Gastrocnemius medialis (tissue), 4 donors: ENCODE results near the gene RNF38. TPM values are rescaled to one million over a fixed set of nuclear protein-coding genes. Genes with fewer than 3 reads are reported as not detected.

Experiments used
- ATAC-seq, 2 donors: fragments of 150-250 bp; one replicate each; pipeline ENCODE4 v1.9.1; 2016
- DNase-seq, 2 donors: peaks; one replicate each; pipeline ENCODE4 v3.0.0-alpha.2; 2019
- H3K27ac ChIP-seq, 4 donors: fragments of 200-600 bp; sonication (generic); 1 replicate in 1 of 4; 2 replicates in 3 of 4; pipeline ENCODE4 v1.5.1; 2016 to 2018; ENCODE audit warnings: mild to moderate bottlenecking in 2 of 4, moderate library complexity in 1 of 4
- H3K27me3 ChIP-seq, 3 donors: fragments of 200-600 bp; sonication (generic) in 2 of 3; 1 replicate in 1 of 3; 2 replicates in 2 of 3; pipeline versions ENCODE4 v1.5.1 to v1.6.0; 2016 to 2019; ENCODE audit warnings: mild to moderate bottlenecking in 1 of 3, moderate library complexity in 1 of 3
- H3K36me3 ChIP-seq, 2 donors: fragments of 200-600 bp; sonication (generic) in 1 of 2; one replicate each; pipeline ENCODE4 v1.5.1; 2017 to 2018
- H3K4me1 ChIP-seq, 2 donors: fragments of 200-600 bp; sonication (generic) in 1 of 2; one replicate each; pipeline ENCODE4 v1.5.1; 2016 to 2017; ENCODE audit warnings: mild to moderate bottlenecking in 2 of 2
- H3K4me3 ChIP-seq, 4 donors: fragments of 200-600 bp; sonication (generic) in 3 of 4; 1 replicate in 1 of 4; 2 replicates in 3 of 4; pipeline ENCODE4 v1.5.1; 2016 to 2019; ENCODE audit warnings: mild to moderate bottlenecking in 2 of 4
- H3K9me3 ChIP-seq, 3 donors: fragments of 200-600 bp; sonication (generic) in 2 of 3; 1 replicate in 1 of 3; 2 replicates in 2 of 3; pipeline ENCODE4 v1.5.1; 2016 to 2019
- CTCF ChIP-seq, 5 experiments: fragments of 450-650 bp in 3 of 5; fragments of 200-600 bp in 2 of 5; sonication (generic) in 2 of 5; IDR thresholded peaks in 4 of 5; conservative IDR thresholded peaks in 1 of 5; 1 replicate in 4 of 5; 2 replicates in 1 of 5; pipeline ENCODE4 v1.5.1; 2016 to 2019; ENCODE audit warnings: antibody characterized with exemption in 5 of 5, mild to moderate bottlenecking in 3 of 5, moderate library complexity in 3 of 5
- POLR2A ChIP-seq, 2 donors: fragments of 450-650 bp; IDR thresholded peaks; one replicate each; pipeline ENCODE4 v1.6.1; 2017; ENCODE audit warnings: antibody characterized with exemption in 2 of 2, mild to moderate bottlenecking in 2 of 2, moderate library complexity in 2 of 2
- in situ Hi-C, 4 donors: fragments of 200-750 bp; cut with MboI; loops; one replicate each; pipeline versions ENCODE4 v1.15.0 to v1.8.0; 2017; ENCODE audit warnings: low sequenced_read_pairs in 4 of 4
- intact Hi-C: fragments of 100-400 bp; cut with DNase I; formaldehyde crosslinking; loops from one replicate; pipeline ENCODE4 v1.15.1; 2023; ENCODE audit warnings: low total_unique reads
- total RNA-seq, 4 donors: library from RNA; depleted of rRNA; stranded (reverse); fragments of >200 nt; gene quantifications; one replicate each; pipeline versions ENCODE4 v1.1.0 to v1.2.3, GENCODE V29; 2016

RNF38 gene
- total RNA-seq, 4 donors from 2014 or later, result 15.7 to 24.8 (median 20.7) TPM

DNA sequence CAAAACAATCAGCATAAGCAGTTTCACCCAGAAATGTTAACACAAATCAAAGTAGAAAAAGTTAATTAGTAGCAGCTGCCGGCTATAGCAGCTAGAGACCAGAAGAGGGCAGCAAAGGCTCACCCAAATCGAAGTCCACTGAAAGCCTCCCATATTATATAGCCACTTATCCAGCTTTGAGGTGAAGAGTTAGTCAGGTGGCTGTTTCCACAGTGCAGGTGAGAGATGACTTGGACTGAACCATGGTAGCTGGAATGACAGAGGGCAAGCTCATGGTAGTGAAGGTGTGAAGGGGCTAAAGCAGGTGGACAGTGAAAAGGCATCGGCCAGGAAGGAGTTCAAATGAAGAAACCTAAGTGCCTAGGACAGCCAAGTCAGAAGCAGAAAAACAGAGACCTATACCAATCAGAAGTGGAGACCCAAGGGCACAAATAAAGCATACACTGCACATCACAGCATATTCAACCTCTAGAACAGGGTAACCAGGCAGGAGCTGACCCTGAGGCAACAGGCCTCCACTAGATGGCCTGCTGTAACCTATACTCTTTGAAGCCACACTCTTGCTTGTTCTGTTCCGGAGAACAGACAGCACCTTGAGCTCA lies 7.2 kb upstream of the RNF38 start:
- no peaks in the 10 kb centered on the region for H3K36me3 ChIP-seq
- peak overlapping the region in 1 of 4 donors; percentile 45 for H3K27ac ChIP-seq
- in situ Hi-C loops (loop anchor here (5.0 to 10.0 kb wide), 3 partner anchors 78 to 150 kb away; no protein-coding TSS in a partner anchor), intact Hi-C loops (loop anchor here (1.0 kb wide), 2 partner anchors 43 to 149 kb away; no protein-coding TSS in a partner anchor)
- DNase-seq (peak; percentile 15 to 36), ATAC-seq (peak; percentile 81 to 89)
- no peaks in the 10 kb centered on the region for H3K27me3 ChIP-seq
- H3K9me3 ChIP-seq, result no peaks in the 10 kb centered on the region
- TF ChIP-seq POLR2A (IDR thresholded peaks at IDR 0.05) (no peak), CTCF (IDR thresholded peaks at IDR 0.05 in 4 of 5, conservative IDR thresholded peaks at IDR 0.05 in 1 of 5) (peak; percentile 86 to 96 (median 89))
- no peak overlapping the region for H3K4me3 ChIP-seq
- H3K4me1 ChIP-seq, result peaks cover 2 to 6% of the 10 kb centered on the region in 2 donors

GRCh38 chr9:36402536-36402935 lies 2.5 kb upstream of the RNF38 start:
- no peaks in the 10 kb centered on the region for H3K36me3 ChIP-seq
- peaks cover 34 to 35% of the 10 kb centered on the region in 2 donors for H3K4me1 ChIP-seq
- H3K27ac ChIP-seq, result peak overlapping the region; percentile 90 to 97 (median 96)
- no peaks in the 10 kb centered on the region for H3K27me3 ChIP-seq
- no peaks in the 10 kb centered on the region for H3K9me3 ChIP-seq
- TF ChIP-seq POLR2A (IDR thresholded peaks at IDR 0.05) (no peak), CTCF (IDR thresholded peaks at IDR 0.05 in 4 of 5, conservative IDR thresholded peaks at IDR 0.05 in 1 of 5) (no peak)
- DNase-seq (no peak), ATAC-seq (no peak)
- H3K4me3 ChIP-seq, result no peak overlapping the region
- in situ Hi-C loops (loop anchor here in 1 of 4 donors (10.0 kb wide), 1 partner anchor 82 kb away; no protein-coding TSS in a partner anchor), intact Hi-C loops (no loop called here)

GRCh38 chr9:36401897-36402480 lies 1.9 kb upstream of the RNF38 start:
- peak overlapping the region; percentile 90 to 97 (median 96) for H3K27ac ChIP-seq
- DNase-seq, result no peak
- peak overlapping the region in 3 of 4 donors; percentile 73 to 91 (median 78) for H3K4me3 ChIP-seq
- H3K27me3 ChIP-seq, result no peaks in the 10 kb centered on the region
- peaks cover 34 to 40% of the 10 kb centered on the region in 2 donors for H3K4me1 ChIP-seq
- ATAC-seq, result no peak
- TF ChIP-seq CTCF (IDR thresholded peaks at IDR 0.05 in 4 of 5, conservative IDR thresholded peaks at IDR 0.05 in 1 of 5) (no peak), POLR2A (IDR thresholded peaks at IDR 0.05) (no peak)
- intact Hi-C loops (loop anchor here (2.0 kb wide), 3 partner anchors 85 to 211 kb away; partner anchors contain the start of genes CLTA and GNE), in situ Hi-C loops (loop anchor here in 1 of 4 donors (10.0 kb wide), 1 partner anchor 83 kb away; no protein-coding TSS in a partner anchor)
- H3K9me3 ChIP-seq, result no peaks in the 10 kb centered on the region
- H3K36me3 ChIP-seq, result no peaks in the 10 kb centered on the region

GRCh38 chr9:36401164-36401740 lies 1.2 kb upstream of the RNF38 start:
- ATAC-seq, result peak; percentile 85 to 87
- TF ChIP-seq POLR2A (IDR thresholded peaks at IDR 0.05) (no peak), CTCF (IDR thresholded peaks at IDR 0.05 in 4 of 5, conservative IDR thresholded peaks at IDR 0.05 in 1 of 5) (peak in 1 of 5 experiments; percentile 26)
- peak overlapping the region; percentile 73 to 91 (median 80) for H3K4me3 ChIP-seq
- peaks cover 34 to 40% of the 10 kb centered on the region in 2 donors for H3K4me1 ChIP-seq
- in situ Hi-C loops, result loop anchor here in 1 of 4 donors (10.0 kb wide), 1 partner anchor 84 kb away; no protein-coding TSS in a partner anchor
- DNase-seq, result peak in 1 of 2 donors; percentile 49
- H3K27ac ChIP-seq, result peak overlapping the region; percentile 90 to 97 (median 96)
- intact Hi-C loops, result loop anchor here (2.0 kb wide), 3 partner anchors 86 to 210 kb away; partner anchors contain the start of genes CLTA and GNE
- H3K27me3 ChIP-seq, result no peaks in the 10 kb centered on the region
- no peaks in the 10 kb centered on the region for H3K9me3 ChIP-seq
- H3K36me3 ChIP-seq, result no peaks in the 10 kb centered on the region
